A549 (cell line): Measurements from ENCODE around the gene DDX41. TPM values are rescaled to one million over a fixed set of nuclear protein-coding genes. Genes with fewer than 3 reads are reported as not detected.

ENCODE experiments used
- ATAC-seq, 2 experiments: fragments of 200-7000 bp in 1 of 2; fragments of >200 bp in 1 of 2; cut with Nextera tagmentation in 1 of 2; cut with Tn5 transposase in 1 of 2; 3 replicates each; pipeline versions ENCODE4 v1.8.0 to v1.9.1; 2018 to 2020; ENCODE audit warnings: mild to moderate bottlenecking in 1 of 2, moderate library complexity in 1 of 2
- CTCF ChIA-PET: fragments of 300-600 bp; sonication (Branson Sonifier 250); formaldehyde crosslinking; extraction: SDS; loops from one replicate; lab custom pipeline; 2021; ENCODE audit warnings: antibody characterized with exemption, inconsistent platforms; lab: Yijun Ruan, JAX
- POLR2A ChIA-PET: fragments of 350-600 bp; formaldehyde crosslinking; extraction: SDS; loops from one replicate; lab custom pipeline; 2021; ENCODE audit warnings: antibody characterized with exemption, inconsistent platforms; lab: Yijun Ruan, JAX
- DNase-seq, 2 experiments: peaks; one replicate each; pipeline versions ENCODE4 v3.0.0 to v3.0.0-alpha.2; 2011 to 2016; ENCODE audit warnings: low read depth in 1 of 2, low spot score in 1 of 2
- FAIRE-seq: peaks from 2 replicates; lab custom pipeline; 2011; peaks lifted over from hg19 to GRCh38; lab: Jason Lieb, UNC
- H3K27ac ChIP-seq, 2 experiments: fragments of >200 bp; sonication (Bioruptor Twin); formaldehyde crosslinking; 3 replicates each; pipeline ENCODE4 v1.5.1; 2016 to 2017
- H3K4me1 ChIP-seq: fragments of >200 bp; sonication (Bioruptor Twin); formaldehyde crosslinking; 3 replicates; pipeline ENCODE4 v1.6.1; 2016
- H3K4me2 ChIP-seq: fragments of >200 bp; sonication (Bioruptor Twin); formaldehyde crosslinking; 3 replicates; pipeline ENCODE4 v1.6.1; 2016
- H3K4me3 ChIP-seq: fragments of >200 bp; sonication (Bioruptor Twin); formaldehyde crosslinking; 3 replicates; pipeline ENCODE4 v1.5.1; 2016
- H3K9me3 ChIP-seq: fragments of >200 bp; sonication (Bioruptor Twin); formaldehyde crosslinking; 3 replicates; pipeline ENCODE4 v1.6.1; 2016
- BCL3 ChIP-seq: fragments of >200 bp; sonication (Bioruptor Twin); formaldehyde crosslinking; IDR thresholded peaks from 3 replicates; pipeline ENCODE4 v1.6.1; 2016
- CEBPB ChIP-seq, 2 experiments: fragments of >200 bp in 1 of 2; sonication (Bioruptor Twin) in 1 of 2; formaldehyde crosslinking in 1 of 2; IDR thresholded peaks; 2 replicates each; pipeline ENCODE4 v1.6.1; 2012 to 2016
- CHD2 ChIP-seq: fragments of 150-350 bp; IDR thresholded peaks from 2 replicates; pipeline ENCODE4 v1.6.1; 2014; ENCODE audit warnings: low read length; ENCODE audit not compliant: partially characterized antibody
- CTCF ChIP-seq: fragments of >200 bp; sonication (Bioruptor Twin); formaldehyde crosslinking; IDR thresholded peaks from 3 replicates; pipeline ENCODE4 v1.5.1; 2016
- E2F6 ChIP-seq: IDR thresholded peaks from 2 replicates; pipeline ENCODE4 v1.6.1; 2012; ENCODE audit warnings: low read depth, borderline replicate concordance
- FOSL2 ChIP-seq, 2 experiments: fragments of 450-650 bp in 1 of 2; fragments of >200 bp in 1 of 2; sonication (Bioruptor Twin) in 1 of 2; formaldehyde crosslinking; IDR thresholded peaks; 2 replicates each; pipeline versions ENCODE4 v1.5.0 to v1.6.1; 2016 to 2020; ENCODE audit warnings: mild to moderate bottlenecking in 1 of 2, moderate library complexity in 1 of 2
- FOXS1 ChIP-seq: fragments of 250-450 bp; sonication (Bioruptor Pico); IDR thresholded peaks from 2 replicates; pipeline ENCODE4 v1.5.0; 2020; ENCODE audit warnings: mild to moderate bottlenecking, moderate library complexity
- GATA3 ChIP-seq: IDR thresholded peaks from 2 replicates; pipeline ENCODE4 v1.6.1; 2012; ENCODE audit warnings: borderline replicate concordance
- HDAC2 ChIP-seq: fragments of 200-600 bp; sonication (generic); IDR thresholded peaks from 2 replicates; pipeline ENCODE4 v1.6.1; 2016
- HOXB5 ChIP-seq: fragments of 250-450 bp; sonication (Bioruptor Pico); IDR thresholded peaks from 2 replicates; pipeline ENCODE4 v1.5.0; 2020; ENCODE audit warnings: mild to moderate bottlenecking, moderate library complexity
- MAZ ChIP-seq: fragments of 150-350 bp; IDR thresholded peaks from 2 replicates; pipeline ENCODE4 v1.6.1; 2014; ENCODE audit warnings: antibody characterized with exemption, low read depth, low read length, borderline replicate concordance
- NFE2L2 ChIP-seq: fragments of 150-350 bp; conservative IDR thresholded peaks from 2 replicates; pipeline ENCODE4 v1.6.1; 2014; ENCODE audit warnings: low read length
- PHF8 ChIP-seq: fragments of 200-600 bp; sonication (generic); IDR thresholded peaks from 2 replicates; pipeline ENCODE4 v1.6.1; 2016; ENCODE audit warnings: low read depth, mild to moderate bottlenecking, antibody characterized with exemption, moderate library complexity, borderline replicate concordance
- POLR2AphosphoS2 ChIP-seq: conservative IDR thresholded peaks from 2 replicates; pipeline ENCODE4 v1.6.1; 2012; ENCODE audit warnings: low read length, improper control_type of control experiment, inconsistent platforms
- WGBS: methylation state at CpG from one replicate; pipeline ENCODE4 v1.1.6; 2017; ENCODE audit errors: missing lambda C conversion rate; 5-methylcytosine and 5-hydroxymethylcytosine counted together
- polyA plus RNA-seq, 4 experiments: library from polyadenylated mRNA; depleted of rRNA in 3 of 4; stranded (reverse); fragments of >200 nt; fragmentation: RNase III in 1 of 4; extraction: RNeasy Plus Mini Kit Qiagen cat#74134 plus additional on column Dnase treatment in 1 of 4; gene quantifications; 2 replicates in 3 of 4; 3 replicates in 1 of 4; pipeline ENCODE4 v1.2.3, GENCODE V29; 2011 to 2017
- TF ChIP-seq, protein P1 (sequence below): fragments of 450-650 bp; IDR thresholded peaks from 2 replicates; pipeline ENCODE4 v1.6.1; 2014; ENCODE audit warnings: antibody characterized with exemption

DDX41 gene
- polyA plus RNA-seq, 2 of the 4 experiments (the other 2 are of a cell fraction): 90.7 to 172 TPM

- H3K4me3 ChIP-seq: no peak overlapping the region
- H3K9me3 ChIP-seq: no peaks in the 10 kb centered on the region
- no peak for FAIRE-seq
- TF ChIP-seq HOXB5 (CRISPR knock-in tag): no peak
- TF ChIP-seq PHF8: no peak
- TF ChIP-seq CTCF: 0 out of 3 replicates have a peak, but pooled peaks have one; percentile 16
- no peak for TF ChIP-seq CHD2
- no peak for TF ChIP-seq POLR2AphosphoS2
- no peak for TF ChIP-seq GATA3
- no peak for TF ChIP-seq MAZ
- TF ChIP-seq NFE2L2: no peak
- TF ChIP-seq BCL3: no peak
- H3K4me1 ChIP-seq: no peaks in the 10 kb centered on the region
- peak in 1 of 2 experiments; percentile 66 for DNase-seq
- ATAC-seq: peak in 1 of 2 experiments; percentile 64; a peak in 3 of 6 replicates
- H3K27ac ChIP-seq: no peak overlapping the region
- 74% methylated on average over 9 of the region's 9 CpGs for WGBS
- H3K4me2 ChIP-seq: no peak overlapping the region
- POLR2A ChIA-PET: no interaction called here
- CTCF ChIA-PET: interaction anchor here (0.6 to 10.5 kb wide), 9 partner anchors 8 to 229 kb away, joined by 3 to 142 read pairs (median 4); partner anchors contain the start of gene B4GALT7
Measured at GRCh38 chr5:177507165-177507564, 9.6 kb downstream of the DDX41 start.

DNA sequence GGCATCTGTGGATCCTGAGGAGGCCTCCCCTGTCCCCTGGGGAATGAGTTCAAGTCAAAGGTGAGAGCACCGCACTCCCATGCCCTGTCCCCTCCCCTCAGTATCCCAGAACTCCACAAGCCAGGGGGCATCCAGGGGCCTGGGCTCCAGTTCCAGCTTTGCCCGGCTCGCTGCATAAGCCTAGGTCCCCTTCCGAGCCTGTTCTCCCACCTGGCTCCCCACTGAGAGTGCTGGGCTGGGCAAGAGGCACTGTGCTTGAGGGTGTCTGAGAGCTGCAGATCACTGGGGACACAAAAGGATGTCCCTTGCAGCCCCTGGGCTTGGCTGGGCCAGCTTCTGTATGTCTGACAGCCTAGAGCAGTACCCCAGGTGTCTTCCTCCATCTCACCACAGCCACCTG lies 11.7 kb downstream of the DDX41 start:
- ChIA-PET CTCF (interaction anchor here (1.1 to 18.1 kb wide), 7 partner anchors 9 to 116 kb away, joined by 3 to 354 read pairs (median 63); partner anchors contain the start of genes DDX41, PFN3 and PRR7), POLR2A (no interaction called here)
- DNase-seq: no peak
- no peak overlapping the region for H3K27ac ChIP-seq
- no peak for TF ChIP-seq CEBPB (IDR thresholded peaks at IDR 0.05)
- TF ChIP-seq FOSL2 (IDR thresholded peaks at IDR 0.05): no peak
- TF ChIP-seq FOSL2 (CRISPR knock-in tag; IDR thresholded peaks at IDR 0.05): no peak
- no peak for TF ChIP-seq MAZ
- TF ChIP-seq NFE2L2: no peak
- no peak for TF ChIP-seq E2F6
- no peak for TF ChIP-seq FOXS1
- no peak overlapping the region for H3K4me2 ChIP-seq
- 93% methylated on average over 3 of the region's 4 CpGs for WGBS
- ATAC-seq: no peak
- no peak for FAIRE-seq
- H3K4me3 ChIP-seq: no peak overlapping the region
- peaks cover 4% of the 10 kb centered on the region; the same call in 1 of the 3 replicates for H3K4me1 ChIP-seq
- H3K9me3 ChIP-seq: no peaks in the 10 kb centered on the region

DNA sequence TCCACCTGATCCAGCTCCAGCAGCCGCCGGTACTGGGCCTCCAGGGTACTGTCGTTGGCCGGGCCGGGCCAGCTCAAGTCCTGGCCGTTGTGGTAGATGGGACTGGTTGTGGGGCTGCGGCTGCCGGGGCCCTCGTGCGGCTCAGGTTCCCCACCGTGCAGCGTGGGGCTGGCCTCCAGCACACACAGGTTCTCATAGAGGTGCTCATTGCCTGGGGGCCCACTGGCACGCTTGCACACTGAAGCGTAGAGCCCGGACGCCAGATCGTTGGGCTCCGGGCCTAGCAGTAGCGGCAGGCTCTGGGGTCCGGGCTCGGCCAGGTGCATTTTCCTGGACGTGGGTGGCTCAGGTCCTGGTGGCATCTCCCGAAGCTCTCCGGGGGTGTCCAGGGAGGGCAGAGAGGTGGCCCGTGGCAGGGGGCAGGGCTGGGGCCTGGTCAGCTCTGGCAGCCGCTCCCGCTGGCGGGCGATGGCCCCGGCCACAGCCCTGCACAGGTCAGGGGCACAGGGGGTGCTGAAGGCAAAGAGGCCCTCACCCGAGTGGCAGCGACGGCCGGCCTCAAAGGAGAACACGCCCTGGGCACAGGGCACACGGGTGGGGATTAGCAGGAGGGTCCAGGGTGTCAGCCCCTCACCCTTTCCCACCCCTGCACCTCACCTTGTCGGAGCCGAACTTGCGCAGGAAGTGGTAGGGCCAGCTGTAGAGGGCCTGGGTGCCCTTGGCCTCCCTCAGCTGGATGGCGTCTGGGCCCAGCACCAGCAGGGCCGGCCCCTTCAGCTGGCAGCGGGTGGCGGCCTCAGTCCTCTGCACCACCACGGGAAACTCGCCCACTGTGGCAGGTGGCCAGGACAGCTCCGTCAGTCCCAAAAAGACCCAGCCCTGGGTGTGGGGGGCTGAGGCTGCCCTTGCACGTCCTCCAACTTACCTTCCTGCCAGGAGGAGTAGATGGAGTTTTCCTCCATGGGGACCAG lies 12.4 kb downstream of the DDX41 start:
- H3K27ac ChIP-seq: no peak overlapping the region
- H3K9me3 ChIP-seq: no peaks in the 10 kb centered on the region
- DNase-seq: no peak
- POLR2A ChIA-PET: no interaction called here
- H3K4me2 ChIP-seq: no peak overlapping the region
- no peak overlapping the region for H3K4me3 ChIP-seq
- WGBS: 91% methylated on average over 37 of the region's 47 CpGs
- no peak for FAIRE-seq
- TF ChIP-seq HDAC2: no peak
- no peak for TF ChIP-seq CTCF
- TF ChIP-seq, protein P1, sequence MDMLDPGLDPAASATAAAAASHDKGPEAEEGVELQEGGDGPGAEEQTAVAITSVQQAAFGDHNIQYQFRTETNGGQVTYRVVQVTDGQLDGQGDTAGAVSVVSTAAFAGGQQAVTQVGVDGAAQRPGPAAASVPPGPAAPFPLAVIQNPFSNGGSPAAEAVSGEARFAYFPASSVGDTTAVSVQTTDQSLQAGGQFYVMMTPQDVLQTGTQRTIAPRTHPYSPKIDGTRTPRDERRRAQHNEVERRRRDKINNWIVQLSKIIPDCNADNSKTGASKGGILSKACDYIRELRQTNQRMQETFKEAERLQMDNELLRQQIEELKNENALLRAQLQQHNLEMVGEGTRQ: no peak
- TF ChIP-seq, all 56 proteins: peak for 0
- no peak for ATAC-seq
- H3K4me1 ChIP-seq: peaks cover 4% of the 10 kb centered on the region; the same call in 1 of the 3 replicates
- CTCF ChIA-PET: interaction anchor here (1.1 to 18.1 kb wide), 8 partner anchors 8 to 115 kb away, joined by 3 to 354 read pairs (median 35); partner anchors contain the start of genes DDX41, PFN3 and PRR7
